ENCODE measurements around the gene EFCAB6. TPM values are rescaled to one million over a fixed set of nuclear protein-coding genes. Genes with fewer than 3 reads are reported as not detected.

The EFCAB6 gene
- total and polyA plus RNA-seq, 9 of the 15 experiments (the other 6 are each of a cell fraction or from before 2014, with no cell fraction given), result 0.06 TPM; not detected in 8

DNA sequence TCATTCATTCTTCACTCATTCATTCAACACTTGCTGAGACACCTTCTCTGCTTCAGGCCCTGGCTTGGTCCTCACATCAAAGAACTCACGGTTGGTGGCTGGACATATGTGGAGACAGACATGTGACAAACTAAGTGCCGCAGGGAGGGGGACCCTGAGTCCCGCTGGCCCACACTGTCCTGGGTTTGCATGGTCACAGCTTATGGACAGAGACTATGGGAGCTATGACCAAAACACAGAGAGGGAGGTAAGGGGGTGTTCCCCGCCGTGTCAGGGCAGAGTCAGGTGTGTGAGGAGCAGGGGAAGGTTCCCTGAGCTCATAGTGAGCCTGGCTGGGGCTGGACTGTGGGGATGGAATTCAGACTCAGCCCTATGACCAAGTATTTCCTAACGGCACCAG, 277.2 kb downstream of the EFCAB6 start:
- H3K9ac ChIP-seq (ENCODE audit: insufficient read depth in 1 of 2, low read depth in 2 of 2, low read length in 2 of 2), result no peak overlapping the region
- no TSS peak for BruUV-seq (replicated peaks)
- no peaks in the 10 kb centered on the region for H4K20me1 ChIP-seq (replicated peaks; ENCODE audit: control insufficient read depth, insufficient read depth, low read length)
- H3K27ac ChIP-seq (ENCODE audit: extremely low read depth, low read depth, low read length), result no peak overlapping the region
- H3K9me3 ChIP-seq (replicated peaks; ENCODE audit: control insufficient read depth, insufficient read depth, low read depth, low read length), result no peaks in the 10 kb centered on the region
- no peak overlapping the region for H3K4me2 ChIP-seq (ENCODE audit: insufficient read depth, low read length)
- no peaks in the 10 kb centered on the region for H3K9me1 ChIP-seq (ENCODE audit: control insufficient read depth, insufficient read depth, low read length)
- no peak overlapping the region for H3K4me3 ChIP-seq
- no peaks in the 10 kb centered on the region for H3K79me2 ChIP-seq (ENCODE audit: control insufficient read depth, insufficient read depth, low read length)
- in situ Hi-C loops (cut with MboI) (no loop called here), intact Hi-C loops (cut with micrococcal nuclease) (no loop called here)
- H3K27me3 ChIP-seq (ENCODE audit: control insufficient read depth in 2 of 2, insufficient read depth in 2 of 2, low read length in 2 of 2), result peaks cover 0 to 11% of the 10 kb centered on the region in 2 experiments; a peak in 1 of 5 replicates
- FAIRE-seq (no peak), DNase-seq (ENCODE audit: extremely low read depth in 1 of 4, low spot score in 3 of 4) (no peak), ATAC-seq (no peak)
- no peak overlapping the region for H2AFZ ChIP-seq (ENCODE audit: low read depth, low read length)
- POLR2A ChIA-PET, result interaction anchor here (1.1 kb wide), 1 partner anchor 8 kb away, joined by 4 read pairs; no protein-coding TSS in a partner anchor
- WGBS (ENCODE audit: insufficient coverage, low coverage, missing lambda C conversion rate), result 3% methylated on average over 5 of the region's 6 CpGs
- H3K36me3 ChIP-seq (ENCODE audit: control insufficient read depth, insufficient read depth, low read length), result no peaks in the 10 kb centered on the region
- H3K4me1 ChIP-seq (replicated peaks in 1 of 2; ENCODE audit: control insufficient read depth in 2 of 2, insufficient read depth in 2 of 2, low read length in 2 of 2), result no peaks in the 10 kb centered on the region
- no peak for TF ChIP-seq FOXJ3 (CRISPR knock-in tag; IDR thresholded peaks at IDR 0.05)
- TF ChIP-seq YBX1 (IDR thresholded peaks at IDR 0.05), result no peak
- TF ChIP-seq, protein P1, sequence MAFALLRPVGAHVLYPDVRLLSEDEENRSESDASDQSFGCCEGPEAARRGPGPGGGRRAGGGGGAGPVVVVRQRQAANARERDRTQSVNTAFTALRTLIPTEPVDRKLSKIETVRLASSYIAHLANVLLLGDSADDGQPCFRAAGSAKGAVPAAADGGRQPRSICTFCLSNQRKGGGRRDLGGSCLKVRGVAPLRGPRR (CRISPR knock-in tag; IDR thresholded peaks at IDR 0.05), result no peak
- no peak for TF ChIP-seq HLTF (IDR thresholded peaks at IDR 0.05)
- TF ChIP-seq ZNF444 (CRISPR knock-in tag; IDR thresholded peaks at IDR 0.05), result no peak
- TF ChIP-seq, protein P2, sequence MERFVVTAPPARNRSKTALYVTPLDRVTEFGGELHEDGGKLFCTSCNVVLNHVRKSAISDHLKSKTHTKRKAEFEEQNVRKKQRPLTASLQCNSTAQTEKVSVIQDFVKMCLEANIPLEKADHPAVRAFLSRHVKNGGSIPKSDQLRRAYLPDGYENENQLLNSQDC (CRISPR knock-in tag; IDR thresholded peaks at IDR 0.05), result no peak
- CTCF ChIA-PET (ENCODE audit: low intra/inter-chr PET ratio), result no interaction called here

All from K562 (cell line).